Fibroblast of pulmonary artery (primary cell): ENCODE measurements around the gene LAMA3.

ENCODE experiments used
- DNase-seq: peaks from one replicate; pipeline ENCODE4 v3.0.0-alpha.2; 2010; ENCODE audit warnings: low read depth
- H3K4me3 ChIP-seq: replicated peaks from 2 replicates; pipeline ENCODE4 v1.5.1; 2011; ENCODE audit warnings: low read depth, mild to moderate bottlenecking, control low read depth, low read length, moderate library complexity
- TF ChIP-seq, protein P1 (sequence below): IDR thresholded peaks from 2 replicates; pipeline ENCODE4 v1.5.1; 2011; ENCODE audit warnings: mild to moderate bottlenecking, control low read depth, low read length, inconsistent platforms; ENCODE audit errors: missing control alignments

The LAMA3 gene

DNA sequence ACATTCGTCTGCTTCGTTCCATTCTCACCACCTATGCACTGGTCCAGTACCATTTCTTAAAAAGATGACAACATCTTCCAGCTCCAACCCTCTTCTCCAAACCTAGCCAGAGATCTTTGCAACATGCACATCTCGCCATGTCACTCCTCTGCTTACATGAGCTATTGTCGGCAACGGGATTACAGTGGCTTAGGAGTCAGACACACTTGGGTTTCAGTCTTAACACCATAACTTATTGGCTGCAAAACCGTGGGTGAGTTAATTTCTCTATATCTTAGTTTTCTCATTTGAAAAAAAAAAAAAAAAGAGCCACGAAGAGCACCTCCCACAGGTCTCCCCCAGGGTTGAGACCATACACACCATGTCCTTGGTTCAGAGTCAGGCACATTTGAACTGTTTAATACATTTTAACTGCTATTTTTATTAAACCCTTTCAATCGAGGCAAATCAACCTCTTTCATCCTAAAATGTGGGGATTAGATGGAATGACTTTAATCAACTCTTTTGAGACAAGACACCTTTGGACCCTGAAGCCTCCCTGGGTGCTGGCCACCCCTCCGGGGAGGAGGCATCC is 27.4 kb upstream of the LAMA3 start:
- no peak for DNase-seq
- peak overlapping the region; percentile 49 for H3K4me3 ChIP-seq
- TF ChIP-seq, protein P1, sequence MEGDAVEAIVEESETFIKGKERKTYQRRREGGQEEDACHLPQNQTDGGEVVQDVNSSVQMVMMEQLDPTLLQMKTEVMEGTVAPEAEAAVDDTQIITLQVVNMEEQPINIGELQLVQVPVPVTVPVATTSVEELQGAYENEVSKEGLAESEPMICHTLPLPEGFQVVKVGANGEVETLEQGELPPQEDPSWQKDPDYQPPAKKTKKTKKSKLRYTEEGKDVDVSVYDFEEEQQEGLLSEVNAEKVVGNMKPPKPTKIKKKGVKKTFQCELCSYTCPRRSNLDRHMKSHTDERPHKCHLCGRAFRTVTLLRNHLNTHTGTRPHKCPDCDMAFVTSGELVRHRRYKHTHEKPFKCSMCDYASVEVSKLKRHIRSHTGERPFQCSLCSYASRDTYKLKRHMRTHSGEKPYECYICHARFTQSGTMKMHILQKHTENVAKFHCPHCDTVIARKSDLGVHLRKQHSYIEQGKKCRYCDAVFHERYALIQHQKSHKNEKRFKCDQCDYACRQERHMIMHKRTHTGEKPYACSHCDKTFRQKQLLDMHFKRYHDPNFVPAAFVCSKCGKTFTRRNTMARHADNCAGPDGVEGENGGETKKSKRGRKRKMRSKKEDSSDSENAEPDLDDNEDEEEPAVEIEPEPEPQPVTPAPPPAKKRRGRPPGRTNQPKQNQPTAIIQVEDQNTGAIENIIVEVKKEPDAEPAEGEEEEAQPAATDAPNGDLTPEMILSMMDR: no peak

DNA sequence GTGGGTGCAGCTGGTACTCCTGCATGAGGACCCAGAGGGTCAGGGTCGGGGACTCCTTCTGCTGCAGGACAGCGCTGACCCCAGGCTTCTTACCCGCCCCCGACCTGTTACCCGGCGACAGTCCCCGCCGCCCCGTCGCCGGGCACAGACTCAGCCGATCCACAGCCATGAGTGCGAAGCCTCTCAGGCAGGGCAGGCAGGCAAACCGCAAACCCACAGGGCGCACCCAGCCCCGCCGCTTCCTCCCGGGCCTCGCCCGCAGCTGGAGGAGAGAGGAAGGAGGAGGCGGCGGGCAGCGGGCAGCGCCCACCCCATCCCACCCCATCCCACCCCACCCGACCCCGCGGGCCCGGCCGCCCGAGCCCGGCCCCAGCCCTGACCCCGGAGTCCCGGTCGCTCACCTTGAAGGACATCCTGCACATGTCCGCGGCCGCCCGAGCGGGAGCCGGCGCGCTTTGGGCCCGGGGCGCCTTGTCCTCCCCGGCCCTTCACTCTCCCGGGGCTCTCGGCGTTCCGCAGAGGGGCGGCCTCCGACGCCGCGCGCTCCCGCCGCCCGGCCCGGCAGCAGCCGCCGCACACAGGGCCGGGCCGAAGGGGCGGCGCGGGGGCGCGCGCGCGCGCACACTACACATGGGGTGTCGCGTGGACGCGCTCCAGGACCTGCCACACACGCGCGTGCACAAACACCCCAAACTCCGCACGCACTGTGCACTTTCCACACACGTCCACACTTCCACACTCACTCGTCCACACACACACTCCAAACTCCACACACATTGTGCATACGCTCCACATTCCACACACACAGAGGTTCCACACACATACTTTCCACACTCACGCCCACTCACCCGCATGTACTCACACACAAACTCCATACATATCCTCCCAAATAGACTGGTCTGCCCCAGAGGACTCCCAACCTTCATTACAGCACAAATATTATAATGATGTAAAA is 26.7 kb upstream of the LAMA3 start, which contains the start of gene ANKRD29:
Gene ANKRD29, minus strand, starts transcription at position 603 of the 955 bp plus-strand sequence. Its CDS starts 181 bp downstream, at position 422.
- TF ChIP-seq, protein P1: no peak
- peak; percentile 17 for DNase-seq
- peak within 1 kb of the TSS; percentile 49 for H3K4me3 ChIP-seq

DNA sequence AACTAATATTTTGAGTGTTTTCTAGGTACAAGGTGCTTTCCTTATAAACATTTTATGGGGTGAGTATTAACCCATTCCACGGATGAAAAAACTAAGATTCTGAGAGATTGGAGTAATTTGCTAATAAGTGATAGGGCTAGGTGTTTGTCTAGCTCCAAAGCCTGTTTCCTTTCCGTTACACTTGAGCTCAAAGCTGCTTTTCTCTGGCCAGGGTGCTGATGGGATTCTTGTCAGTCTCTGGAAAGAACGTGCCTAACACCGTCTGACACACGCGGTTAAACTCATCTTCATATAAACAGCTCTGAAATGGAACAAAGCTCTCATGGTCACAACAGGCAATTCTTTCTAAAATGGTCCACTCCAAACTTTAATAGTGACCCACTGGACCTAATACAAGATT is 24.6 kb upstream of the LAMA3 start:
- no peak overlapping the region for H3K4me3 ChIP-seq
- no peak for DNase-seq
- TF ChIP-seq, protein P1: no peak

DNA sequence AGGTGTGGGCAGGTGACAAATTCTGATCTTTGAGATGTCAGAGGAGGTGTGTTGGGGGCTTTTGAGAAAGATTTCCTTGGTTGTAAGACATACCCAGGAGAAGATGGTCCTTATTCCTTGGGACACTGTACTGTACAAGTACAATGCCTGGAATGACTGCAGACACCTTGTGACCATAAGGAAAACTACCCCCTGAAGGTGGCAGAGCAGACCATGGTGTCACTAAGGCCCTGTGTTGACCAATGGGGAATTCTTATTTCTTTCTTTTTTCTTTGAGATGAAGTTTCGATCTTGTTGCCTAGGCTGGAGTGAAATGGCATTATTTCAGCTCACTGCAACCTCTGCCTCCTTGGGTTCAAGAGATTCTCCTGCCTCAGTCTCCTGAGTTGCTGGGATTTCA is 22.1 kb upstream of the LAMA3 start:
- TF ChIP-seq, protein P1: no peak
- H3K4me3 ChIP-seq: no peak overlapping the region
- no peak for DNase-seq

DNA sequence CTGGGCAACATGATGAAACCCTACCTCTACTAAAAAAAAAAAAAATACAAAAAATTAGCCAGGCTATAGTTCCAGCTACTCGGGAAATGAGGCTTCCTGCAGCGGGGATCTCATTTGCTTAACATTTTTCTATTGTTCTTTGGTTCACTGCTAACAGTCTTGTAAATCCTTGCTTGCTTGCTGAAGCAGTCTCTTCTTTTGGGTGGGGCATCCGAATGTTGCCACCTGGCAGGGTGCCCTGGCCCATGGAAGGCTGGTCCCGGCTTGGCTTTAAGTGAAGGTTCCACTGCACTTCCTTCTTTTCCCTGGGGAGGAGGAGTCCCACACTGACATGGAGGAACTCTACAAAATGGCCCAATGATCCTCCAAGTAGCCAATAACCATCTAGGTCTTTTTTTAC is 20.5 kb upstream of the LAMA3 start:
- TF ChIP-seq, protein P1: no peak
- no peak for DNase-seq

DNA sequence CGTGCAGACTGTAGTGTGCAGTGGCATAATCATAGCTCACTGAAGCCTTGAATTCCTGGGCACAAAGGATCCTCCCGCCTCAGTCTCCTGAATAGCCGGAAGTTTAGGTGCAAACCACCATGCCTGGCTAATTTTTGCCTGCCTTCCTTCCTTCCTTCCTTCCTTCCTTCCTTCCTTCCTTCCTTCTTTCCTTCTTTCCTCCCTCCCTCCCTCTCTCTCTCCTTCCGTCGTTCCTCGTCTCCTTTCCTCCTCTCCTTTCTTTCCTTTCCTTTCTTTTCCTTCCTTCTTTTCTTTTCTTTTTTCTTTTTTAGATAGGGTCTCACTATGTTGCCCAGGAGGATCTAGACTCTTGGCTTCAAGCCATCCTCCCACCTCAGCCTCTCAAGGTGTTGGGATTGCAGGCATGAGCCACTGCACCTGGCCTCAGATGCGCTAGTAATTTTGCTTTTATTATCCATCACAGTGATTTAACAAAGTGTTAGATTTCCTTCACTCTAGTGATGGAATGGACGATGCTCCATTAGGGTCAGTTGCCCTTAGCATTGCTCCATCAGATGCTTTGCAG is 20.0 kb upstream of the LAMA3 start:
- H3K4me3 ChIP-seq: no peak overlapping the region
- TF ChIP-seq, protein P1: no peak
- no peak for DNase-seq

More for the DNA sequence above, 20.5 kb upstream of the LAMA3 start:
- no peak overlapping the region for H3K4me3 ChIP-seq
